ENCODE data around the gene UGGT2. TPM values are rescaled to one million over a fixed set of nuclear protein-coding genes. Genes with fewer than 3 reads are reported as not detected.
A peak's percentile ranks its signal among the peaks of the same experiment; 100 is the strongest.
"Not testable (repeated sequence)": the region's sequence is repeated elsewhere in the genome, so short reads cannot be mapped to it uniquely, and the experiment has no call there.

Gene UGGT2
- total RNA-seq, 2 donors from 2014 or later = 0.04 TPM; not detected in 1

DNA sequence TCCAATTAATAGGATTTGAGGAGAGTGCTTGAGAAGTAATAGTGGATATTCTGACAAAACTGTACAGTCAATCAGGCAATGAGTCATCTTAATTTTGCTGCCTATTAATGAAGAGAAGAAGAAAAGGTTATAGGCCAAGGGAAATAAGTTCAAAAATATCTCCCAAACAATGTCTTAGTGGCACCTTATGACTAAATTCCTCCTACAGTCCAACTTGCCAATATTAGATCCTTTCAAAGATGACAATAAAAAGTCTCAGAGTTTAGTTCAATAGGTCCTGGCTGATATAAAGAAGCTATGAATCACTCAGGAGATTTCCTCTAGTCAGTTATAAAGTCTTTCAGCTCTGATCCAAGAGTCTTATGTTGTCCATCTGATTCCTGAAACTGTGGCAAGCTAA, 27.9 kb downstream of the UGGT2 start:
- ATAC-seq (no peak), DNase-seq (ENCODE audit: low spot score in 2 of 2) (no peak)
- no peaks in the 10 kb centered on the region for H3K36me3 Mint-ChIP-seq
- no peak overlapping the region for H3K27ac Mint-ChIP-seq
- no peaks in the 10 kb centered on the region for H3K9me3 Mint-ChIP-seq

DNA sequence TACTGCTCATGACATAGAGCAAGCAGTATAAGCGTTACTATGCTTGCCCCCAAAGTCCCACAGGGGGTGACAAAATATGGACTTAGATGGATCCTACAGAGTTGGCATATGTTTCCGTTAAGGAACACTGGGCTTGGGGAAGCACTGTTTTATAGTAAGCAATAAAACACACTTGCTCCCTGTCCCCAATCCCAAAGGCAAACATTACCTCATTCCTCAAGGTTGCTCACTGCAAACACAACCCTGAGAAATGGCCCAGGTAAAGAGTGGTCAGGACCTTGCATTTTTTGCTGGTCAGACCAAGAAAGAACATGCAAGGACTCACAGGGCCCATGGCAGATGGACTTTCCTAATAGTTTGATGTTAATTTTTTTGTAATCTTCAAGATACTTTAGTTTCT, 32.3 kb downstream of the UGGT2 start:
- H3K9me3 Mint-ChIP-seq = peaks cover 0 to 4% of the 10 kb centered on the region in 2 donors
- no peaks in the 10 kb centered on the region for H3K36me3 Mint-ChIP-seq
- ATAC-seq = no peak
- DNase-seq (ENCODE audit: low spot score in 2 of 2) = no peak
- H3K27ac Mint-ChIP-seq = no peak overlapping the region

DNA sequence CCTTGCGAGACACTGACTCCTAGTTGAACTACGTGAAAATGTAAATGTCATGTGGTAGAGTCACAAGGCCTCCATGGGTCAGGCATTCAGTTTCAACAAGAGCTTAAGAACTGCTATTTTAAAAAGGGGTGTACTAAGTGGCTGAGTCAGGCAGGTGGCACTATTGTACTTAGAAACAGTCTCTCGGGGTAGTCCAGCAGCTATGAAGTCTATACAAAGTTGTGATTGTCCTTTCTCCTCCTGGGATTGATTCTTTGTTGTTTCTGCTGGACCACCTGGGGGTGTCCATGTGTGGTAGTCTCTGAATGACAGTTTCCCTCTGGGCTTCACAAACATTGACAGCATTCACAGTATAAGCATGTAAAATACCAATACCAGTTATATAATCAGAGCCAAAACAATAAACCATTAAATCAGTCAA, 33.0 kb downstream of the UGGT2 start:
- Mint-ChIP-seq H3K36me3 (no peaks in the 10 kb centered on the region), H3K9me3 (peaks cover 0 to 4% of the 10 kb centered on the region in 2 donors), H3K27ac (no peak overlapping the region)
- ATAC-seq = peak in 1 of 2 donors; percentile 52
- no peak for DNase-seq (ENCODE audit: low spot score in 2 of 2)

DNA sequence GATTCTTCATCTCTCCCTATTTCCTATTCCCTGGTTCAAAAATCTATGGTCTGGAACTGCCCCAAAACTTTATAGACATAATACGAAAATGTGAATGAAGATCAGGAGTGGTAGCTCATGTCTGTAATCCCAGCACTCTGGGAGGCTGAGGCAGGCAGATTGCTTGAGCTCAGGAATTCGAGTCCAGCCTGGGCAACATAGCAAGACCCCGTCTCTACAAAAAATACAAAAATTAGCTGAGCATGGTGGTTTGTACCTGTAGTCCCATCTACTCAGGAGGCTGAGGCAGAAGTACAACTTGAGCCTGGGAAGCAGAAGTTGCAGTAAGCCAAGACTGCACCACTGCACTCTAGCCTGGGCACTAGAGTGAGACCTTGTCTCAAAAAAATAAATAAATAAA, 35.1 kb downstream of the UGGT2 start:
- no peak overlapping the region for H3K27ac Mint-ChIP-seq
- H3K9me3 Mint-ChIP-seq = peaks cover 0 to 4% of the 10 kb centered on the region in 2 donors
- no peak for ATAC-seq
- DNase-seq (ENCODE audit: low spot score in 2 of 2) = no peak
- H3K36me3 Mint-ChIP-seq = no peaks in the 10 kb centered on the region

DNA sequence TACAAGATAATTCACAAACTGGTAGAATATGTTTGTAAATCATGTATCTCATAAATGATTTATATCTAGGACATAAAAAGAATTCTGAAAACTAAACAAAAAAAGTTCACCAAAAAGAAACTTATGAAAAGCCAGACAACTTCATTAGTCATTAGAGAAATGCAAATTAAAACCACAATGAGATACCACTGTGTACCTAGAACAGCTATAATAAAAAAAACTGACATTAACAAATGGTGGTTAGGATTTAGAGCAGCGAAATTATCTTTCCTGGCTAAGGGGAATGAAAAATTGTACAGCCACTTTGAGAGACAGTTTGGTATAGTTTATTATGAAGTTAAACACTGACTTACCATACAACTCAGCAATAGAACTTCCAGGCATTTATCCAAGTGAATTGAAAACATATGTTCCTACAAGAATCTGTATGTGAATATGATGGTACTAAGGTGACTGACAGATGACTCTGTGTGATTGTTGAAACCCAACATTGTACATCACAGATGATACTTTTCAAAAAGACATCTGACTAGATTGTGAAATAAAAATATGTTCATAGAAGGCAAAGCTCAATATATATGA, 41.8 kb downstream of the UGGT2 start:
- Mint-ChIP-seq H3K9me3 (peaks cover 5 to 9% of the 10 kb centered on the region in 2 donors), H3K36me3 (no peaks in the 10 kb centered on the region), H3K27ac (no peak overlapping the region)
- ATAC-seq (no peak), DNase-seq (ENCODE audit: low spot score in 2 of 2) (no peak)

DNA sequence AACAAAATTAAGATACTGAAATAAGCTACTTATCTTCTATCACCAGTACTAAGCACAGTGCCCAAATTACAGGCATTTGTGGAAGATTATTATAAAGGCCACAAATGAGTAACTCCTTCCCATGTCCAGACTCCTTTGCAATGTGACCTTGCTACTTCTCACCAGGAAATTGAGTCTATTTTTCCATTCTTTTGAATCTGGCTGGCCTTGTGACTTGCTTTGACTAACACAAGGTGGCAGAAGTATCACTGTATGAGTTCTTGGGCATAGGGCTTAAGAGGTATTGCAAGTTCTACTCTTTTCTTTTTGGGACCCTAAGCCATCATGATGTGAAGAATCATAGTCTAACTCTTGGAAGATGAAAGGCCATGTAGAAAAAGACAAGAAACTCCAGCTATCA, 49.9 kb downstream of the UGGT2 start:
- ATAC-seq (no peak), DNase-seq (ENCODE audit: low spot score in 2 of 2) (no peak)
- Mint-ChIP-seq H3K9me3 (peaks cover 5 to 7% of the 10 kb centered on the region in 2 donors), H3K27ac (no peak overlapping the region), H3K36me3 (no peaks in the 10 kb centered on the region)

DNA sequence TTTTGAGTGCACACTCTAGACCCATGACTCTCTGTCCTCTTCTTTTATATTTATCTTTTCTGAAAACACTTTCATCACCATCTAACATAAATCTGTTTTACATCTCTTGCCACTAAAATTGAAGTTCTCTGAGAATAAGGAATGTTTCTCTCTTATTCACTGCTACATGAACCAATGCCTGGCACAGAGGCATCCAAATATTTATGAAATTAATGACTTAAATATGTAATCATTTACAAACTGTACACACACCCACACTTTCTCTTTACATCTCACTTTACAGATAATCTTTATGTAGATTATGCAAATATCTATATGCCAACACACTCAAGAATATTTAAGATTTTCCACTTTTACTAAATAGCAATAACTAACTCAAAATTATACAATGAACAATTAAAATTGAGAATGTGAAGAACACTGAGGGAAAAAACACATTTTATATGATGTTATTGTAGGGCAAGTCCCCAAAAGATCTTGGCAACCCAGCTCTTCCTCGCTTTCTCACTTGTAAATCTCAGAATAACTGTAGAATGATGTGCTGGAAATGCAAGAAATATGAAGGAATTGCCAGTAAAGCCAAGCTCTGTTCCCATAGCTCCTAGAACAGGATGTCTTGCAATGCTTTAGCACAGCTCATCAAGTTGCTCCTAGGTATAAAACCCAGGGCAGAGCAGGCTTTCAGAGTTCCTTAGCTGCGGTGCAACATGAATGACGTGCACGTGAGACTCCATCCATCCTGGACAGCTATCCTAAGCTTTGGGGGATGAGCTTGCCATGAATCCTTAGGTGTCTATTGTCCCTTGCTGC, 50.7 kb downstream of the UGGT2 start:
- DNase-seq (ENCODE audit: low spot score in 2 of 2) (no peak), ATAC-seq (no peak)
- H3K36me3 Mint-ChIP-seq = no peaks in the 10 kb centered on the region
- no peak overlapping the region for H3K27ac Mint-ChIP-seq
- peaks cover 0 to 7% of the 10 kb centered on the region in 2 donors for H3K9me3 Mint-ChIP-seq

DNA sequence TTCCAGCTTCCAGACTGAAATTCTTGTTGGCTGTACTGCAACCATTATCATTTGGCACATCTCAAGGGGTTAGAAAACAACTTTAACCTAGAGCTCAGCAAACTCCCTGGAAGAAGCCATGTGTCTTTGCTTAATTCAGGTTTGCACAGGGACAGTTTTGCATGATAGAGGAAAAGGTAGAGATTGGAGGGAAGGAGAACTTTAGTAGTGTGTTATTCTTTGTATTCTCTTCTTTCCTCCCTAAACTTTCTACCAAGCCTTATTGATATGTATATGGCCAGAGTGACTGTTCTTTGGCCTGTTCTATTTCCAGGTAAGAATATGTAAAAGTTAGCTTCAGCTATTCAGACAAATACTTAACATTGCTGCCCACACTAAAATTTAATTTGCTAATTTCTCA, 53.1 kb downstream of the UGGT2 start:
- ATAC-seq (no peak), DNase-seq (ENCODE audit: low spot score in 2 of 2) (no peak)
- no peaks in the 10 kb centered on the region for H3K36me3 Mint-ChIP-seq
- no peaks in the 10 kb centered on the region for H3K9me3 Mint-ChIP-seq
- H3K27ac Mint-ChIP-seq = no peak overlapping the region

DNA sequence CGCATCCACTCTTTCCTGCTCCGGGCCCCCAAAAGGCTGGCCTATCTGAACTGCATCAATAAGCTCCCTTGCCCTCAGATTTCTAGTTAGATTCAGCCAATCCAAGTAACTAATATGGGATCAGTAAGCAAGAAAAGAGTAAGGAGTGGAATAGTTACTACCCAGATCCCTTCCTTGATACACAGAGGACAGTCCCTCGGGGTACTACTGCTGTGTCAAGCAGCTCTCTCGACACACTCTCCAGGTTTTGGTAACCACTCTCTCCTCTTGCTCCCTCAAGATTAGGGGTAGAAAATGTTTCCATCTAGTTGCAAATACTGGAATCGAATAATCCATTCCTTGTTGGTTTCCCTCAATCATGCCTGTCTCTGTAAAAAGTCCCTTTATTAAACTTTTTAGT, 65.4 kb downstream of the UGGT2 start:
- DNase-seq (ENCODE audit: low spot score in 2 of 2) (no peak), ATAC-seq (no peak)
- H3K9me3 Mint-ChIP-seq = no peaks in the 10 kb centered on the region
- H3K27ac Mint-ChIP-seq = no peak overlapping the region
- H3K36me3 Mint-ChIP-seq = no peaks in the 10 kb centered on the region

DNA sequence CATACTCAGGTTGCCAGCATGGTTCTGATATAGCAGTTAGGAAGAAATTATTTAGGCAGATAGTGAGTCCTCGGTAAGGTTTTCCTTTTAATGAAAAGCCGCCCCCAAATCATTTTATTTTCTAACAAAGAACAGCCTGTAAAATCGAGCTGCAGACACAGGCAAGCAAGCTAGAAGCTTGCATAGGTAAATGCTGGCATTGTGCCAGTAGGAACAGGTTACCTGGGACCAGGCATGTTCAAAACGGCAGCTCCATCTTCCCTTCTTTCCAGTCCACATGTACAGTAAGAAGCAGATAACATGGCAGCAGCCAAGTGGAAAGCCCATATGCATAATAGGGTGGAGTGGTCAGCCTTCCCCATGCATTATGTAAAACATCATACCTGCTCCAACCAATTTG, 71.1 kb downstream of the UGGT2 start:
- DNase-seq (ENCODE audit: low spot score in 2 of 2) = no peak
- no peak for ATAC-seq
- Mint-ChIP-seq H3K27ac (no peak overlapping the region), H3K9me3 (no peaks in the 10 kb centered on the region), H3K36me3 (no peaks in the 10 kb centered on the region)

DNA sequence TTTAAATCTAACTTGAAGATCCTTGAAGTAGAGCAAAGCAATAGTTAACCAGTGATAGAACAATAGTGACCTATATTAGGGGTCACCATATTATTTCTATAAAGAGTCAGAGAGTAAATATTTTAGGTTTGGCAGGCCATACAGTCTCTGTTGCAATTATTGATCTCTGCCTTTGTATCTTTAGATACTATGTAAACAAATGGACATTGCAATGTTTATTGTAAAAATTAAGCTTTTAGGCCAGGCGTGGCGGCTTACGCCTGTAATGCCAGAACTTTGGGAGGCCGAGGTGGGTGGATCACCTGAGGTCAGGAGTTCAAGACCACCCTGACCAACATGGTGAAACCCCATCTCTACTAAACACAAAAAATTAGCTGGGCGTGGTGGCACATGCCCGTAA, 80.5 kb downstream of the UGGT2 start:
- not testable (repeated sequence) for H3K36me3 Mint-ChIP-seq; H3K27ac Mint-ChIP-seq; ATAC-seq; DNase-seq (ENCODE audit: low spot score in 2 of 2); H3K9me3 Mint-ChIP-seq

DNA sequence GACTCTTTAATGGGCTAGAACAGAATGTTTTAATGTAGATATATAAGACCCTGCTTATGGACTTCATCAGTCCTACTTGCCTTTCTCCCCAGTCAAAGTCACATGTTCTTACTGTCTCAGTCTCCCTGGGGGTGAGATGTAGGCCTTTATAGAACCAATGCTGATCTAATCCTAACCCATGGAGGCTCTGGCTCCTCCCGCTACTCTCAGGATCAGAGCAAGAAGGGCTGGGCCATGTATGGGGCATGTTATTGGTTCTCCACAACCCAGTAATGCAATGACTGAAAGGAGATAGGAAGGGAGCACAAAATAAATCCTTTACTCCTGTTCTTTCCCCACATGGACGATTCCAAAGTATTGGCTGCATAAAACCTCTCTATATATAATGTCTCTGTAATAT, 82.3 kb downstream of the UGGT2 start:
- Mint-ChIP-seq H3K27ac (no peak overlapping the region), H3K9me3 (peaks cover 1 to 7% of the 10 kb centered on the region in 2 donors), H3K36me3 (no peaks in the 10 kb centered on the region)
- DNase-seq (ENCODE audit: low spot score in 2 of 2) (no peak), ATAC-seq (no peak)

DNA sequence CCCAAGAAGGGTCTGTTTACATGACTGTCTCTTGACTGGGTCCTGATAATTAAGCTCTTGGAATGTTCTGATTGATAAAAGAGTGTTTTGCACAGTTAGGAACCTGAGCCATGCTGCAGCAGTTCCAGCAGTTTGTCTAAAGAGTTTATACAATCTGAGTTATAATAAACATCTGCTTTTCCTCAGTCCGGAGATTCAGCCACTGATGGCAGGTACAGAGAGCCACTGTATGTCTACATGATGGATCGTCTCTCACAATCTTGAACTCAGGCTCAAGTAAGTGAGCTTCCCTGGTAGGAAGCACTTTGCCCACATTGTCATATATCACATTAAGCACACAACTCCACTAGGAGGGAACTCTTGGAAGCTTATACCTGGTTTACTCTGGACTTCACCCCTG, 84.3 kb downstream of the UGGT2 start:
- Mint-ChIP-seq H3K27ac (no peak overlapping the region), H3K36me3 (no peaks in the 10 kb centered on the region), H3K9me3 (peaks cover 3 to 13% of the 10 kb centered on the region in 2 donors)
- ATAC-seq (no peak), DNase-seq (ENCODE audit: low spot score in 2 of 2) (no peak)

DNA sequence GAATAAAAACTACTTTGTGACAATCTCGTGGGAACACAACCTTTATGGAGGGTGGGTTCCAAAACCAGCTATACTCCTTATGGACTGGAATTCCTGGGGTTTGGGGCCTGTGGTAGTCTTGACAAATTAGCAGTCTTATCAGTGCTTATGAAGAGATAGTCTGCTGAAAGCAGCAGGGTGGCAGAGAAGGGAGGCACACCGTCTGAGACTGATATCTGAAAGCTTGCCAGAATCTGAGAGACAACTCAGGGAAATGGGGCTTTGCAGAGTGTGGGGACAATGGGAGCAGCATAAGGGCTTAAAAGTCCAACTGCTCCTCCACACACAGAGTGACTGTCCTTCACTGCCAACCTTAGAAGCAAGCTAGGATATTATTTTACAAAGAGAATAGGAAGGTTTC, 95.9 kb downstream of the UGGT2 start:
- H3K36me3 Mint-ChIP-seq = peaks cover 14 to 23% of the 10 kb centered on the region in 2 donors
- peaks cover 28 to 30% of the 10 kb centered on the region in 2 donors for H3K9me3 Mint-ChIP-seq
- DNase-seq (ENCODE audit: low spot score in 2 of 2) (no peak), ATAC-seq (no peak)
- no peak overlapping the region for H3K27ac Mint-ChIP-seq

DNA sequence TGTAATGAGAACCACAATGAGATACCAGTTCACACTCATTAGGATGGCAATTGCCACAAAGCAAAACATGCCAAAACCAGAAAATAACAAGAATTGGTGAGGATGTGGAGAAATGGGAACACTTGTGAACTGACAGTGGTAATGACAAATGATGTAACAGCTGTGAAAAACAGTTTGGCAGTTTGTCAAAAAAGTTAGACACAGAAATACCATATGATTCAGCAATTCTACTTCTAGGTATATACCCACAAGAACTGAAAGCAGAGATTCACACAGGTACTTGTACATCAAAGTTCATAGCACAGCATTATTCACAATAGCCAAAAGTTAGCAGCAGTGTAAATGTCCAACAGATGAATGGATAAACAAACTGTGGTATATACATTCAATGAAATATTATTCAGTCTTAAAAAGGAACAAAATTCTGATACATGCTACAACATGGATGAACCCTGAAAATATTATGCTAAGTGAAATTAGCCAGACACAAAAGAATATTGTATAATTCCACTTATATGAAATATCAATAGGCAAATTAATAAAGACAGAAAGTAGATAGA, 96.5 kb downstream of the UGGT2 start:
- Mint-ChIP-seq H3K9me3 (peaks cover 23 to 25% of the 10 kb centered on the region in 2 donors), H3K27ac (no peak overlapping the region), H3K36me3 (peaks cover 14 to 17% of the 10 kb centered on the region in 2 donors)
- no peak for ATAC-seq
- DNase-seq (ENCODE audit: low spot score in 2 of 2) = no peak

DNA sequence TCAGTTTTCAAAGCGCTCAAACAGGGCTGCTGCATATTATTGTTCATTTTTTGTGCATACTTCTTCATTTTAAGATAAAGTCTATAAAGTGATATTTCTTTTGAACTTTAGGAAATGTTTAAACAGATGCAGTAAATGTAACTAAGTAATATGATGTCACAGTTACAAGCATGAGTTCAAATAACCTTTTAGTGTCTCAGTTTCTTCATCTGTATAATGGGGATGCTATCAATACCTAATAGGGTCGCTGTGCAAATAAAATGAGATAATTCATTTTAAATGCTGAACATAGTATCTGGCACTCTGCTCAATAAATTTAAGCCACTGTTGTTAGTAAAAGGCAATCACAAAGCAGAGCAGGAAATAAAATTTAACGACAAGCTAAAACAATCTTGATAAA, 97.5 kb downstream of the UGGT2 start:
- ATAC-seq = no peak
- Mint-ChIP-seq H3K27ac (no peak overlapping the region), H3K36me3 (peaks cover 11 to 14% of the 10 kb centered on the region in 2 donors), H3K9me3 (peaks cover 19 to 25% of the 10 kb centered on the region in 2 donors)
- DNase-seq (ENCODE audit: low spot score in 2 of 2) = no peak

DNA sequence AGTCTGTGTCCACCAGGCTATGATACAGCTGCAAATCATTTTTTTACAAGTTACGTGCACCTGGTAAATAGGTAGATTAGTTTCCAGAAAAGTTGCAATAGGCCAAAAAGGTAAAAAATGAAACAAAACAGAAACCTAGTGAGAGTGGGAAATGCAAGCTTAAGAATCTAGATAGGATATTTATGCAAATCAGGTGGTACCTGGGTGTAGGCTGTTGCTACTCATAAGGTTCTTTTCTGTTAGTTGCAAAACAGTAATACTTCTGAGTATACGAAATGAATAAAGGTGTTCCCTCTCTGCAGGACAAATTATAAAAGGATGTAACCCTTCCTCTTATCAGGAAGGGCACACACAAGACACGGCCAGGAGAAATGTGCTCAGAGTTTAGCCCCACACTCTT, 97.9 kb downstream of the UGGT2 start:
- DNase-seq (ENCODE audit: low spot score in 2 of 2) = no peak
- ATAC-seq = no peak
- H3K9me3 Mint-ChIP-seq = peaks cover 18 to 20% of the 10 kb centered on the region in 2 donors
- H3K27ac Mint-ChIP-seq = no peak overlapping the region
- peaks cover 10 to 11% of the 10 kb centered on the region in 2 donors for H3K36me3 Mint-ChIP-seq

DNA sequence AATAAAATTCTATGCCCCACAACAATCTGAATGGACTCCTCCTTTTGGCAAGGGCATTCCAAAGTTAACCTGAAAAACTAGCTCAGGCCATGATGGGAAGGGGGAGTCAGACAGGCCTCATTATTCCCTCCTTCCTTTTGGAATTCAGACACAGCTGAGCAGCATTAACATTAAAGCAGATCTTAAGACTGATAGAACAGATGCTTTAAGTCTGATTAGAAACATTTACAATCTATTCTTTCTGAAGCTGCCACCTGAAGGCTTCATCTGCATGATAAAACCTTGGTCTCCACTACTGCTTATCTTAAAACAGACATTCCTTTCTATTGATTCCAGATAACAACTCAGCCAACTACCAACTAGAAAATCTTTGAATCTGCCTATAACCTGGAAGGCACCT, 98.9 kb downstream of the UGGT2 start:
- Mint-ChIP-seq H3K27ac (no peak overlapping the region), H3K36me3 (peaks cover under 1% of the 10 kb centered on the region in 2 donors), H3K9me3 (peaks cover 8 to 10% of the 10 kb centered on the region in 2 donors)
- ATAC-seq (no peak), DNase-seq (ENCODE audit: low spot score in 2 of 2) (no peak)
